ENCODE results near the gene SCMH1.

SCMH1 gene

GRCh38 chr1:41033272-41033671 is 208.8 kb downstream of the SCMH1 start:
- no peak overlapping the region for H3K4me3 ChIP-seq (ENCODE audit: low read depth, low read length)

DNA sequence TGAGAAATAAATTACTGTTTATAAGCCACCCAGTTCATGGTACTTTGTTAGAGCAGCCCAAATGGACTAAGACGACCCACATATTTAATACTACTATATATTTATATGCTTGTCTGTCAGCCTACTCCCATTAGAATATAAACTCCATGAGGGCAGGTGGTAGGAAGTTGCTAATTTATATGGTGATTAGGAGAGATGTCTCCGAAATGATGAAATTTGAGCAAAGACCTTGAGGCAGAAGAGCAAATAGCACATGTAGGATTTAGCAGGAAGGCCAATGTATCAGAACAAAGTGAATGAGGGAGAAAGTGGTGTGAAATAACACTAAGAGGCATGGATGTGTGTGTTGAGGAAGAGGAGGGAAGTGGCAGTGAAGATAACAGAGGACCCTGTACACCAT is 210.0 kb downstream of the SCMH1 start:
- H3K4me3 ChIP-seq (ENCODE audit: low read depth, low read length), result no peak overlapping the region

DNA sequence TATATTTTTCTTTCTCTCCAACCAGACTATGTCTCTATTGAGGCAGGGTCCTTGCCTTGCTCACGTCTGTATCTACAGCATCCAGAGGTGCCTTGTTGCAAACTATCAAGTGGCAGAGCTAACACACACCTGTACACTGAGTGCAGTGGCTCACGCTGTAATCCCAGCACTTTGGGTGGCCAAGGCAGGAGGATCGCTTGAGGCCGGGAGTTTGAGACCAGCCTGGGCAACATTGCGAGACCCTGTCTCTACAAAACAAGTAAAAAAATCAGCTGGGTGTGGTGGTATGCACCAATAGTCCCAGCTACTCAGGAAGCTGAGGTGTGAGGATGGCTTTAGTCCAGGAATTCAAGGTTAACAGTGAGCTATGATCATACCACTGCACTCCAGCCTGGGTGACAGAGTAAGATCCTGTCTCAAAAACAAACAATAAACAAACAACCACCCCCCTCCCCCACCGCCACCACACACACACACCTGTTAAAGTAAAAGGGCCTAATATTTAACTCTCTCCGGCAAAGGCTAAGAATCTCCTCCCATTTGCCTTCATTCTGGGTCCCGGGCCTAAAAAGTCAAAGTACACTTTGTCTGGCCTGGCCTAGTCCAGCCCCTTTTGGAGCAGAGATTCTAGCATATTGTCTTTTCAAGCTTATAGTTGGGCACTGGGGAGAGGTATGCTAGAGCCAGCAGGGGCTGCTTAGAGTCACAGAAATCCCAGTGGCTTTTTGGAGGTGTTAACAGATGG is 211.1 kb downstream of the SCMH1 start:
- no peak overlapping the region for H3K4me3 ChIP-seq (ENCODE audit: low read depth, low read length)

DNA sequence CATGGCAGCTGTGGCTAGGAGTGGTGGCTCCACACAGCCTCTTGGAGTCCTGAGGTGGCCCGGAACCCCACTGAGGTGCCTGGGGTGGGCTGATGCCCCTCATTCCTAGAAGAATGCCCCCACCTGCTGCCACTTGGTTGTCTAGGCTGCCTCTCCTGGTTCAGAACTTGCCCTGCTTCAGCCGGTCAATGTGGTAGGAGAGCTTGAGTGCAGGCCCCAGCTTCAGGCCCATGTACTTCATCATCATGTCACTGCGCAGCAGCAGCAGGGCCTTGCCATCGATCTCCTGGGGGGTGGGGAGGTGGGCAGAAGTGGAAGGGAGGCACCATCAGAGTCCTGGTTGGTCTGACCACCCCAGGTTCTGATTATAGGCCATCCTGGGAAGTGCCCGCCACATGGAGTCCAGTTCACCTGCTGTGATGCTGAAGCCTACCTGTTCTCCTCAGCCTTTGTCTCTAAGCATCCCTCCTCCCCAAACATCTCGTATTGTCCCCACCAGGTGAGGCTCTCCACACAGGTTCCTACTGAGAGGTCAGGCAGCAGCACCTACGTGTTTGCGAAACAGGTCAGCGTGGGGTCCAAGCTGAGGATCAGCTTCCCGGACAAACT is 214.0 kb downstream of the SCMH1 start:
- H3K4me3 ChIP-seq (ENCODE audit: low read depth, low read length), result no peak overlapping the region

DNA sequence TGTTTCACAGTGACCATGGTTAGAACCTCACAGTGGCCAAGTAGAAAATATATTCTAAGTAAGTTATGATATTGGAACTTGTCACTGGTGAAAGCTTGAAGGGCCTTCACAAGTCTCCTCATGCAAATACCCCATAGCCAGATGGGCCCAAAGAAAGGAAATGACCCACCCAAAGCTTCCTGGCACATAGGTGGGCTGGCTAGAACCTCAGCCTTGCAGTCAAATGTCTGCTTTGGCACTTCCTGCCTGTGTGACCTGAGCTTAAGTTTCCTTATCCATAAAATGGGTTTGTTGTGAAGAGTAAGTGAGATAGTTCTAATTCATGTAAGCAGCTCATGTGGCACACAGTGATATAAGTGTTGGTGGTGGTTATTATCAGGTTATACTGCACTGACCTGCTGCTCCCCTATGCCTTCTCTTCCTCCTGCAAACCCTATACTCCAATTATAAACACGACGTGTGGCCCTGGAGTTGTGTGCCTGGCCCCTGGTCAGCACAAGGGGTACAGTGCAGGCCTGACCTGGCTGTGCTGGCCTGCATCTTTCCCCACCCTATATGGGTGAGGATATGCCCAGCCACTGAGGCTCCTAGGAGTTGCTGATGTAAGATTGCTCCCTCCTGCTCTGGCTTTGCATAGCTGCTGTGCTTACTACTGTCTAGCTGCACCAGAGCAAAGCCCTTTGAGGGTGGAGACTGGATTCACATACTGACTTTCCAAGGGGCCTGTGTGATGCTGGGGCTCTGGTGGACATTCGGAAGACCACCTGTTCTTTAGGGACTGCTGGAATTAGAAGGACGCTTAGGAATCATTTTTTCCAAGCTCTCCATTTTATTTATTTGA is 215.9 kb downstream of the SCMH1 start:
- H3K4me3 ChIP-seq (ENCODE audit: low read depth, low read length), result no peak overlapping the region

- no peak overlapping the region for H3K4me3 ChIP-seq (ENCODE audit: low read depth, low read length)
Measured at GRCh38 chr1:41024953-41025352, 217.2 kb downstream of the SCMH1 start.

DNA sequence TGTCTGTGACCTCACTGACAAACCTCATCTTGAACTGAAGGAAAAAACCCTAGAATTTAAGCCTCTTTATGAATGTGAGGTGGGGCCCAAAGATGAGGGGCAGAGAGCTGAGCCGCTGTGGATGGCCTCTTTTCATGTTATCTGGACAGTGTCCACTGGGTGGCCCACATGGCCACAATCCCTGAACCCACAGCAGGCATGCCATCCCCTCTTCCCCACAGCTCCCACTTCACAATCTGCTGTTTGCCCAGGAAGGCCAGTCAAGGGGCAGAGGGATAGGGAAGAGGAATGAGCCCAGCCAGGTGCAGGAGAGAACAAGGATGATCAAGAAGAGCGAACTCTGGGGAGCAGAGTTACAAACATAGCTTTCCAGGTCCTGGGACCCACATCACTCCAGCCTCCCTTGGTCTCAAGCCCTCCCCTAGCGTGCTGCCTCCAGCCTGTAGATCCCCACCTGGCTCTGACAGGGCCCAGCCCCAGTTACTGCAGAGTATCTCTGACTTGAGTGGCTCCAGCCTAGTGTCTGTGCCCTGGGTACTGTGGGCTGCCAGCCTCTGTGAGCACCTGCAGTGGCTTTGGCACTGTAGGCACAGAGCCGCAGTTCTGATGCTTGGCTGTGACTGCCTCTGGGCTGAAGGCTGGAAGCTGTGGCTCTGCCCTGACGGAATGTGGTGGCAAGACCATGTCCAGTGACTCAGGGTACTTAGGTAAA is 218.7 kb downstream of the SCMH1 start:
- H3K4me3 ChIP-seq (ENCODE audit: low read depth, low read length), result no peak overlapping the region

GRCh38 chr1:41022424-41022823 is 219.7 kb downstream of the SCMH1 start:
- no peak overlapping the region for H3K4me3 ChIP-seq (ENCODE audit: low read depth, low read length)

- no peak within 1 kb of the TSS for H3K4me3 ChIP-seq (ENCODE audit: low read depth, low read length)
Measured at GRCh38 chr1:41021526-41022308, 220.4 kb downstream of the SCMH1 start, which contains the start of gene SLFNL1. Gene SLFNL1, minus strand, starts transcription at chr1:41021725. Its CDS starts 1,065 bp downstream, at chr1:41020660.

DNA sequence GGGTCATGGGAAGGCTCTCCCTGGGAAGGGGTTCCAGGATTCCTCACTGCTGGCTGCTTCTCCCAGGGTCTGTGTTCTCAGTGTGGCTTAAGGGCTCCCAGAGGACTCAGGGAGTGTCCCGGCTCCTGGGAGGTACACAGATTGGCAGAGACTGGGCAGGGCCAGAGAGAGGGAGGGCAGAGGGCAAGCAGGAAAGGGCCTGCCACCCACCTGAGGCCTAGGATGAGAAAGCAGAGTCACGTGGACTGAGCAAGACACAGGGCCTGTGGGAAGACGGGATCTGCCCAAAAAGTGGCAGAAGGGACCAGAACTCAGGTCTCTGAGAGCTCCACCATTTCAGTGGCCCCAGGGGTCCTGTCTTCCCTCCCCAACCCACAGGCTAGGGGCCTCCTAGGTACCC is 221.5 kb downstream of the SCMH1 start:
- no peak overlapping the region for H3K4me3 ChIP-seq (ENCODE audit: low read depth, low read length)

- no peak overlapping the region for H3K4me3 ChIP-seq (ENCODE audit: low read depth, low read length)
Measured at GRCh38 chr1:41020109-41020576, 222.0 kb downstream of the SCMH1 start.

- H3K4me3 ChIP-seq (ENCODE audit: low read depth, low read length), result no peak overlapping the region
Measured at GRCh38 chr1:41019353-41019745, 222.8 kb downstream of the SCMH1 start.

DNA sequence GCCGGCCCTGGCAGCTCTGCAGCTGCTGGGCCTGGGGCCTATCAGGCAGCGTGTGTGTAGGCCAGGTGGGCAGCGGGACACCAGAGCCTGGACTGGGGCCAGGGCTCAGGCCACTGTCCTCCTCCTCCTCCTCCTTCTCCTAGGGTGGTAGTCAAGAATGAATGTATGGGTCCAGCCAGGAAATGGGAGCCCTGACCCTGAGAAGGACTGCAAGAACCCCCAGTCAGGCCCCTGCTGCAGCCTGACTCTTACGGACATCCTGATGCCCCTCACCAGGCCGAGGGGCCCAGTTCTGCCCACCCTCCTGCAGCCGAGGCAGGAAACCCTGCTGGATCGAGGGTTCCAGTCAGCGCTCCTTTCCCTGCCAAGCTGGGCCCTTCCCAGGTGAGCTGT is 224.1 kb downstream of the SCMH1 start:
- H3K4me3 ChIP-seq (ENCODE audit: low read depth, low read length), result no peak overlapping the region

DNA sequence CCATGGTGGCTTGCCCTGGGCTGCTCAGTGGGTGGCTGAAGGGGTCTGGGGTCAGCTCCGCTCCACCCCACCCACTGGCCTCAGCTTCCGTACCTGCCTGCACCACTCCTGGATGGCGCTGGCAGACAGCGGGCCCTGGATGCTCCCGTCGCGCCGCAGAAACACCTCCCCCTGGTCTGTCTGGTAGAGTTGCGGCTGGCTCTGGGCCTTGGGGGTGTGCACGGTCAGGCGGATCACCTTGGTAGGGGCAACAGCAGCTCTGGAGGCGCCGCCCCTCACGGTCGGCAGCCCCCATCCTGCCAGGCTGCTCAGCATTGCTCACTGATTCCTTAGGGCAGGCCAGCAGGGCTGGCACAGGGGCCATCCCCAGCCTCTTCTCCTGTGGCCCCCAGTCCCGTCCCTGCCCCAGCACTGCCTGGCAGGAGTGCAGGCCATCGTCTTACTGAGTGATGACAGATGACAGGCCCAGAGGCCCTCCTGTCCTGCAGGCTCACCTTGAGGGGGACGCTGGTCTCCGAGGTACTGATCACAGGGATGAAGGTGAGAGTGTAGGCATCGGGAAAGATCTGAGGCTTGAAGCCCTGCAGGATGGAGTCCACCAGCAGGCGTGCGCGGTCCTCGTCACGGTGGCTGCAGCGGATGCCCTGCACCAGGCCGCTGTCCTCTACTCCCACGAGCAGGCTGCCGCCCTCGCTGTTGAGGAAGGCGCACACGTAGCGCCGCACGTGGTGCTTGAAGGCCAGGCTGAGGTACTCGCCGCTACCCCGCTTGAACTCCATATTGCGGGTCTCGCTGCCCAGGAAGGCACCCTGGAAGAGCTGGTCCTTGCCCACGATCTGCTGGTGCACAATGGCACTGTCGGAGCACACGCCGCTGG is 224.7 kb downstream of the SCMH1 start:
- no peak overlapping the region for H3K4me3 ChIP-seq (ENCODE audit: low read depth, low read length)

- no peak overlapping the region for H3K4me3 ChIP-seq (ENCODE audit: low read depth, low read length)
Measured at GRCh38 chr1:41015897-41016470, 226.1 kb downstream of the SCMH1 start.

GRCh38 chr1:41015281-41015896 is 226.7 kb downstream of the SCMH1 start:
- H3K4me3 ChIP-seq (ENCODE audit: low read depth, low read length), result no peak overlapping the region

- no peak overlapping the region for H3K4me3 ChIP-seq (ENCODE audit: low read depth, low read length)
Measured at GRCh38 chr1:41014871-41015270, 227.2 kb downstream of the SCMH1 start.

- no peak overlapping the region for H3K4me3 ChIP-seq (ENCODE audit: low read depth, low read length)
Measured at GRCh38 chr1:41013796-41014195, 228.3 kb downstream of the SCMH1 start.
